Urothelium cell line (cell line): ENCODE measurements around the gene CEP112.

ENCODE experiments used
- DNase-seq: peaks from one replicate; pipeline ENCODE4 v3.0.0; 2011; ENCODE audit warnings: low spot score, mixed read lengths
- FAIRE-seq: peaks from 2 replicates; lab custom pipeline; 2011; peaks lifted over from hg19 to GRCh38; lab: Jason Lieb, UNC

The CEP112 gene

GRCh38 chr17:65941356-65941899 lies 250.5 kb downstream of the CEP112 start:
- DNase-seq (no peak), FAIRE-seq (no peak)

GRCh38 chr17:65936013-65936412 lies 255.9 kb downstream of the CEP112 start:
- DNase-seq = no peak
- FAIRE-seq = no peak

GRCh38 chr17:65933290-65933689 lies 258.6 kb downstream of the CEP112 start:
- FAIRE-seq = no peak
- no peak for DNase-seq

DNA sequence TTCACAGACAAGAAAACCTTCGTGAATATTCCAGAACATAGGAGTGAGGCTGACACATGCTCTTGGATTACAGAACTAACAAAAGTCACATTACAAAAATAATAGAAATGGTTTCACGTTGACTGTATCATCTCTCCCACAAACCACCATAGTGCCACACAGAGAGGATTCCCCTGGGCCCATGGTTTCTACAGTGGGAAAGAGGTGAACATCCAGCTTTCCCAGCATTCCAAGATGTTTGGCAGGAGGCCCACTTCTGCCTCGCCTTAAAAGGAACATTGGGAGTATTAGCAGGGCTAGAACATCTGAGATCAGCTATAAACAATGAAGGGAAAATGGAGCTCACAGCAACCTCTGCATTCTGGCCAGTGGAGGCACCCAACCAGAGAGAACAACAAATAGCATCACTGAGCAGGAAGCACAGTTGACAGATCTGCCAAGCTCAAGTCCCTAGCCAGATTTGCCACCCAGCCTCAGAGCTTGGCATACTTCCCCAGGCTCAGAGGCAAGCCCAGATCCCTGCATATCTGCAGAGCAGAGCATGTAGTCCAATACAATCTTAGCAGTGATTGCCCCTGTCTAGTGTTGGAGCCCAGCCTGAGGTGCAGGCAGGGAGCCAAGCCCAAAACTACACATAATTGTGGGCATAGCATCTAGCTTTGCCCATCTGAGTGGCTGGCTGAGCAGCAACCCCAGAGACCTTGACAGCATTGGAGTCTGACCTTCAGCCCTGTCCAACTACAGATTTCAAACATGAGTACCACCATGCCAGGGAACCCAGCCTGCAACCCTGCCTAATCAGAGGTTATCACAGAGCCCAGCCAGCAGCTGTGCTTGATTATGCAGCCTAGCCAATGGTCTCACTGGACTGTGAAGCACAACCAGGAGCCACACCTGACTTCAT lies 260.4 kb downstream of the CEP112 start:
- FAIRE-seq = no peak
- DNase-seq = no peak

GRCh38 chr17:65930140-65930730 lies 261.7 kb downstream of the CEP112 start:
- DNase-seq = no peak
- no peak for FAIRE-seq

GRCh38 chr17:65926599-65926998 lies 265.3 kb downstream of the CEP112 start:
- FAIRE-seq (no peak), DNase-seq (no peak)

- FAIRE-seq = no peak
- no peak for DNase-seq
These were observed 266.2 kb downstream of the CEP112 start for GRCh38 chr17:65925606-65926307.

- no peak for FAIRE-seq
- no peak for DNase-seq
These were observed 270.9 kb downstream of the CEP112 start for GRCh38 chr17:65920996-65921395.

- no peak for FAIRE-seq
- no peak for DNase-seq
These were observed 273.0 kb downstream of the CEP112 start for GRCh38 chr17:65918916-65919315.

GRCh38 chr17:65918500-65918899 lies 273.4 kb downstream of the CEP112 start:
- no peak for FAIRE-seq
- DNase-seq = no peak

GRCh38 chr17:65917560-65917959 lies 274.4 kb downstream of the CEP112 start:
- no peak for DNase-seq
- no peak for FAIRE-seq

DNA sequence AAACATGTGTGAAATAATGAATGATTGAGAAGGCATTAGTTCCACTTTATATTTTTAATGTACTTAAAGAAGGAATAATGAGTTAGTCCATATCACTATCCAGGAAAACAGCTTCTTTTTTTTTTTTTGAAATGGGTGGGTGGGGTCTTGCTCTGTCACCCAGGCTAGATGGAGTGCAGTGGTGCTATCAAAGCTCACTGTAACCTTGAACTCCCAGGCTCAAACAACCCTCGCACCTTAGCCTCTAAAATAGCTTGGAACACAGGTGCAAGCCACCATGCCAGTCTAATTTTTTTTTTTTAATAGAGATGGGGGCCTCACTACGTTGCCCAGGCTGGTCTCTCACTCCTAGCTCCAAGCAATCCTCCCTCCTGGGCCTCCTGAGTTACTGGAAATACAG lies 275.5 kb downstream of the CEP112 start:
- DNase-seq = no peak
- no peak for FAIRE-seq

DNA sequence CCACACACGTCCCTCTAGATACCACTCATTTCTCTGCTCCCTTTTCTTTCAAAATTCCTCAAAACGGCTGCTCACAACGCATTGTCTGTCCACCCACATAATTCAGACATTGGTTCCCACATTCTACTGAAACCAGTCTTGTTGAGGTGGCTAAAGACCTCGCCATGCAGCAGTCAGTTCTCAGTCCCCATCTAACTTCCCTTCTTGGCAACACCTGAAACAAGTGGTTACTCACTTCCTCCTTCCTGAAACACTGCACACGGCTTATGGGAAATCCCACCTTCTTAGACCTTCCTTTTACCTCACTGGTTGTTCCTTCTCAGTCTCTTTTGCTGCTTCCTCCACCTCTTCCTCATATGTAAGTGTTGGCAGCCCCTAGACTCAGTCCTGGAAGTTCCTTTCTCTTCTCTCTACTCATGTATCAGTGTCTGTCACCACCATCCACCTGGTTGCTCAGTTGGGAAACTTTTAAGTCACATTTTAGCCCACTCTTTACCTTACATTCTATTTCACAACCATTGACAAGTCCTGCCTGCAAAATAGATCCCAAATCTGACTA lies 277.1 kb downstream of the CEP112 start:
- DNase-seq (no peak), FAIRE-seq (no peak)

DNA sequence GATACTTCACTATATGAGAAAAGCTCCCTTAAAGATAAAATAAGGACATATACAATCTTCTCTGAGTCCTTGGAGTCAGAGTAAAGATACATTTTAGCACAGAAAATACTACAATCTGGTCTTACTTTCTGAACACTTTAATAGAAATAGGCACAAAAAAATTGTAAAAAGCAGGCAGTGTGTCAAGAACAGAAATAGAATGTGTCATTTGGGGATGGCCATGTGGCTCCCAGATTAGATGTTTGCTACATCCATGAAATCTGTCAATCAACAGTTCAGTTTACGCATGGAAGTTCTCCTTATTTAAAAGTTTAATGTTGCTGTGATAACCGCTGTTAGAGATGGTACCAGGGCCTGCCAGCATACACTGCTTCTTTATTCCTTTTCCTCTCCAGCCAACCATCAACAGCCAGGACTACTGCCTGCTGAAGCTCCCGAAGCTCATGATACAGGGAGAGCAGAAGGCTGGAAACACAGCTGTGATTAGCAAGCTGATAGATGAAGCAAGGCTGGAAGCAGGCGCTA lies 278.5 kb downstream of the CEP112 start:
- DNase-seq = no peak
- no peak for FAIRE-seq

- no peak for DNase-seq
- no peak for FAIRE-seq
These were observed 281.1 kb downstream of the CEP112 start for GRCh38 chr17:65910836-65911235.

DNA sequence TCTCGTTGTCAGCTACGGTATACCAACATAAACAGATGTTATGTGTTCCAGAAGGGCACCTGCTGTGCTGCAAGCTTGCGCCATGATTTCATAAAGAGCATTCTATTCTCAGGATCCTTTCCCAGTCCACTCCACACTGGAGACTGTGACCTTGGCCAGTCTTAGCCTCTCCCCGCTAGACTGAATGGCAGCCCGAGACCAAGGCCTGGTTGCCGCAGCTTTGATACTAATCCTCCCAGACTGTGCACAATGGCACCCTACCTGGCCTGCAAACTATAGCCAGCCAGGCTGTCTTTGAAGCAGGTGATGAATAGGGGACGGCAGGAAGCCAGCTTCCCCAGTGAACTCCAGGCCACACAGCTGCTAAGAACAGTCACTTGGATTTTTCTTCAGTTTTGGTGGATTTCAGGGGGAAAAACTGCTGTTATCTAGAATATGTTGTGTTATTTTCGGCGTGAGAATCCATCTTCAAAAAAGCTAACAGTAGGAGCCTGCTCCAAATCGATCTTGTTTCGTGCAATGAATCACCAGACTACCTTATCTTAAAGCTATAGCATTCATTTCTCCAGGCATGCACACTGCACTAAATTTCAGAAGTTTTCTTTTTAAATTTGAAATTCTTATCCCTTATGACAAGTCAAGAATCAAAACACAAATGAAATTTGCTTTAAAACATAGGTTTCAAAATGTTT lies 289.0 kb downstream of the CEP112 start:
- FAIRE-seq = peak; percentile 20
- DNase-seq = no peak

GRCh38 chr17:65902155-65902554 lies 289.8 kb downstream of the CEP112 start:
- DNase-seq (no peak), FAIRE-seq (peak; percentile 5)

- FAIRE-seq (no peak), DNase-seq (no peak)
These were observed 290.5 kb downstream of the CEP112 start for GRCh38 chr17:65901394-65901793.

GRCh38 chr17:65900216-65900615 lies 291.7 kb downstream of the CEP112 start:
- DNase-seq (no peak), FAIRE-seq (peak; percentile 42)

GRCh38 chr17:65898651-65899050 lies 293.3 kb downstream of the CEP112 start:
- FAIRE-seq (no peak), DNase-seq (no peak)
